ENCODE measurements around the gene NAT14. TPM values are rescaled to one million over a fixed set of nuclear protein-coding genes. Genes with fewer than 3 reads are reported as not detected.

NAT14 gene
- total RNA-seq, 1 donor: 1.9 TPM

DNA sequence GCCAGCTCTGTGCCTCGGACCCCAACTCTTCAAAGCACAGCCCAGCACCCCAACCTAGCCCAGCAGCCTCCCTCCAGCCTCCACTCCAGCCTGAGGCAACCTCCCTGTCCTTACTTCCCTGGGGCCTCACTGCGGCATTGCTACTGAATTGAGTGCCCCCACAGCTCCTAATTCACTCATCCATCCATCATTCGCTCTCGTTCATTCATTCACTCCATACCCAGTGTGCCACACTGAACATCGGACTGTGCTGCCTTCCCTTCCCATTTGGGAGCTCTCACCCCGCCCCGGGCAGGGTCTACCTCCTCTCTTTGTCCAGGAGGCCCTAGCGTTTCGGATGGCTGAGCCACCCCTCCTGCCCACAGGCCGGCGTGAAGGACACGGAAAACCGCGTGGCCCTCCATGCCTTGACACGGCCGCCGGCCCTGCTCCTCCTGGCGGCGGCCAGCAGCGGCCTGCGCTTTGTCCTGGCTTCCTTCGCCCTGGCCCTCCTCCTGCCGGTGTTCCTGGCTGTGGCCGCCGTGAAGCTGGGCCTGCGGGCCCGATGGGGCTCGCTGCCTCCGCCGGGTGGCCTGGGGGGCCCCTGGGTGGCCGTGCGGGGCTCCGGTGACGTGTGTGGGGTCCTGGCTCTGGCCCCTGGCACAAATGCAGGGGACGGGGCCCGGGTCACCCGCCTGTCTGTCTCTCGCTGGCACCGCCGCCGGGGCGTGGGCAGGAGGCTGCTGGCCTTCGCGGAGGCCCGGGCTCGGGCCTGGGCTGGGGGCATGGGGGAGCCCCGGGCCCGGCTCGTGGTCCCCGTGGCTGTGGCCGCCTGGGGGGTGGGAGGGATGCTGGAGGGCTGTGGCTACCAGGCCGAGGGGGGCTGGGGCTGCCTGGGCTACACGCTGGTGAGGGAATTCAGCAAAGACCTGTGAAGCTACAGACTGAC, 1.3 kb downstream of the NAT14 start:
- Histone ChIP-seq H3K27me3 (ENCODE audit: insufficient read depth, low read length) (no peaks in the 10 kb centered on the region), H3K4me1 (ENCODE audit: insufficient read depth, low read length) (peaks cover 12% of the 10 kb centered on the region), H3K4me3 (ENCODE audit: low read length) (no peak overlapping the region), H3K9me3 (ENCODE audit: low read depth, low read length) (no peaks in the 10 kb centered on the region)

DNA sequence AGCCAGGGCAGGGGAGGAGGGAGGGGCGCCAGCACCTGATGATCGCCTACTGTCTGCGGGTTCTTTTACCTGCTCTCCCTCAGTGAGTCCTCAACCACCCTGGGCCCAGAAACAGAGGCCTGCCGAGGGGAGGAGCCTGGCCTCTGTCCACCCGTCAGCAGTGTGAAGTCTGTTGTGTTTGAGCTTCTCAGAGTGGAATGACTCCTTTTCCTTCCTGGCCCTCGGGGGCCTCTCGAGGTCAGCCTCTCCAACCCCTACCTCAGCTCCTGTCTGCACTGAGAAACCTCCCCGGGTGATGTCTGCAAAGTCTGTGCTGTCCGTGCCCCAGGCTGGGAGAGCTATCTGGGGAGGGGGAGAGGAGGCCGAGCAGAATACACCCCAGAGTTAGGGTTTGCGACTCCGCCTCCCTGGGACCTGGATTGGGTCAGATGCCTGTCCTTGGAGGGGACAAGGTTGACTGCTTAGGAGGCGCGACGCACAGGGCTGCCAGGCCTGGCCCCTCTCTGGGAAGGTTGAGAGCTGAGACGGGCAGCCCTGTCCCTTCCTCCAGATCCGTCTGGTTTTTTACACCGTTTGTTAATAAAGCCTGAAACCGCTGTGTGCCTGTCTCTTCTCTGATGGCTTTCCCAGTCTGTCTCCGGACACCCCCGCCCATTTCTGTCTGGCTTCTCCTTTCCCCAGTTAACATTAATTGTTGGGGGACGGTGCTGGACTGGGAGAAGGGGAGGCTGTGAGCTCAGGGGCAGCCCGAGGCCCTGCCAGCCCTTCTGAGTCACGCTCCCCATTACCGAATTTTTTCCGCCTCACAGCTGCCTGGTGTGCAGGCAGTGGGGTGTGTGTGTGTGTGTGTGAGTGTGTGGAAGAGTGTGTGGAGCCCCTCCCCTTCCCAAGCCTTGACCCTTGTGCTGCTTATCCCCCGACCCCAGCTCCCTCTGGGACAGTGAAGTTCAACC, 2.3 kb downstream of the NAT14 start:
- Histone ChIP-seq H3K27me3 (ENCODE audit: insufficient read depth, low read length) (no peaks in the 10 kb centered on the region), H3K9me3 (ENCODE audit: low read depth, low read length) (no peaks in the 10 kb centered on the region), H3K4me3 (ENCODE audit: low read length) (no peak overlapping the region), H3K4me1 (ENCODE audit: insufficient read depth, low read length) (peaks cover 12% of the 10 kb centered on the region)

DNA sequence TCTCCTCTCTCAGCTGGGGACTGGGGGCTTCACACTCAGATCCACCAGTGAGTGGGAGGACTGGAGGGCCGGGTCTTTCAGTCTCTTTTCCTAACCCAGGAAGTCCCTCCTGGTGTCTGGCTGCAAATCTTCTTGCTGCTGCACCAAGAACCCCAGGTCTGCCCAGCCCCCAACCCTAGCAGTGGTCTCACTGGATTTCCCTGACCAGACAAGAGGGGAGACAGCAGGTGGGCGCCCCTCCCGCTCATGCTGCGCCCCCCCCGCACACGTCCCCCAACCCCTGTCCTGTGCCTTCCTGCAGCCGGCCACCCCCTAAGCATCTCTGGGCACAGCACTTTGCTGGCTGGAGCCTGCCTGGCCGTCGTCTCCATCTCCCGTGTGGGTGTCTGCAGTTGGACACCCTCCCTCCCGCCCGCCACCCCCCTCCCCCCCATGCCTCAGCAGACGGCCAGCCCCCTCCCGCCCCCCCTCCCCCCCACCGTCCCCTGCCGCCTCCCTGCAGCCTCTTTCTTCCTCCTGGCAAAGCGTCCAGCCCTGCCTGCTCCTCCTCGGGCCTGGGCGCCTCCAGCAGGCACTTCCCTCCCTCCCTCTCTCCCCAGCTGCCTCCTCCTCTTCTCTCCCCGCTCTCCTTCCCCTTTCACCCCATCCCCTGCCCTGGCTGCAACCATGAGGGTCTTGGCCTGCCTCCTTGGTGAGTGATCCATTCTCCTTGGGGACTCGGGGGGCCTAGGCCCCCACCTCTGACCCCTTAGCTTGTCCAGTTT, 3.1 kb downstream of the NAT14 start, which contains the start of gene SSC5D:
Gene SSC5D (plus strand): TSS at position 513 of the 764 bp plus-strand sequence. CDS start 154 bp downstream, at position 667.
- Histone ChIP-seq H3K27me3 (ENCODE audit: insufficient read depth, low read length) (no peaks in the 10 kb centered on the region), H3K4me3 (ENCODE audit: low read length) (no peak within 1 kb of the TSS), H3K4me1 (ENCODE audit: insufficient read depth, low read length) (peaks cover 12% of the 10 kb centered on the region), H3K9me3 (ENCODE audit: low read depth, low read length) (no peaks in the 10 kb centered on the region)

DNA sequence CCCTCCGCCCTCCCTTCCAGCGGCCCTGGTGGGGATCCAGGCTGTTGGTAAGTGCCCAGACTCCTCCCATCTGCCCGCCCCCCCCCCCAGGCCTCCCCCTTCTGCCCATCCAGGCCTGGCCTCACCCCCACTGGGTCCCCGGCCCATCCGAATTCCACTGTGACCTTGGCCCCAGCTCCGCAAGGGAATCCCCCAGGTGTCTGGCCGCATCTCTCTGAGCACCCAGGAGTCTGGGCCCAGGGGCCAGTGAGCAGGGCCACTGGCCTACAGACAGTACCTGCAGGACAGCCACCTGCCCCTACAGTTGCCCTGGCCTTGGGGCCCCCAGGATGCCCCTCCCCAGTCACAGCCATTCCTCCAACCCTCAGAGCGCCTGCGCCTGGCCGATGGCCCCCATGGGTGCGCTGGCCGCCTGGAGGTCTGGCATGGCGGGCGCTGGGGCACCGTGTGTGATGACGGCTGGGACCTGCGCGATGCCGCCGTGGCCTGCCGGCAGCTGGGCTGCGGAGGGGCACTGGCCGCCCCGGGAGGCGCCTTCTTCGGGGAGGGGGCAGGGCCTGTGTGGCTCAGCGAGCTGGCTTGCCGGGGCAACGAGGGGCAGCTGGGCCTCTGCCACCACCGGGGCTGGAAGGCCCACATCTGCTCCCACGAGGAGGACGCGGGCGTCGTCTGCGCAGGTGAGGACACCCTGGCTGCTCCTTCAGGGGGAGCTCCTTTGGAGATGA, 4.2 kb downstream of the NAT14 start:
- Histone ChIP-seq H3K4me1 (ENCODE audit: insufficient read depth, low read length) (peaks cover 10% of the 10 kb centered on the region), H3K4me3 (ENCODE audit: low read length) (no peak overlapping the region), H3K9me3 (ENCODE audit: low read depth, low read length) (no peaks in the 10 kb centered on the region), H3K27me3 (ENCODE audit: insufficient read depth, low read length) (no peaks in the 10 kb centered on the region)

DNA sequence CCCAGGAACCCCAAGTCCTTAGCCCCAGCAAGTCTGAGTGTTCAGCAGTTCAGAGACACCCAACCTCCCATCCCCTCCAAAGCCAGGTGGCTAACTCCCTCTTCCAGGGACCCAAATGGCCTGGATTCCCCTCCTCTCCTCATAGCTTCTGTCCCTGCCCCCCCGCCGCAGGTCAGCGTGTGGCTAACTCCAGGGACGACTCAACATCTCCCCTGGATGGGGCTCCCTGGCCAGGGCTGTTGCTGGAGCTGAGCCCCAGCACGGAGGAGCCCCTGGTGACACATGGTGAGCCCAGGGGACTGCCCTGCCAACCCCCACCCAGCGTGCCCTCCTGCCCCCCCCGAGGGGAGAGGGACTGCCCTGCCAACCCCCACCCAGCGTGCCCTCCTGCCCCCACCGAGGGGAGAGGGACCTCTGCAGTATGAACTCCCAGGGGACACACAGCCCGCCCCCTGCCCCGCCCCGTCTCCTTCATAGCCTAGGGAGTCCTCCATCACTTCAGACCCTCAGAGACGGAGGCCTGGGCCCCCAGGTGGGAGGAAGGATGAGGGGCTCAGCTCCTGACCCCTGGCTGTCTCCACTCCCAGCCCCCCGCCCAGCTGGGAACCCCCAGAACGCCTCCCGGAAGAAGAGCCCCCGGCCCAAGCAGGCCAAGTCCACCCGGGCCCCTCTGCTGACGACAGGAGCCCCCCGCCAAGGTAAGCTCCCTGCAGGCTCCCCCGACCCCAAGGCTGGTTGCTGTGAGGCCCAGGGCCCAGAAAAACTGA, 4.9 kb downstream of the NAT14 start:
- no peak overlapping the region for H3K4me3 ChIP-seq (ENCODE audit: low read length)
- no peaks in the 10 kb centered on the region for H3K9me3 ChIP-seq (ENCODE audit: low read depth, low read length)
- no peaks in the 10 kb centered on the region for H3K27me3 ChIP-seq (ENCODE audit: insufficient read depth, low read length)
- peaks cover 2% of the 10 kb centered on the region for H3K4me1 ChIP-seq (ENCODE audit: insufficient read depth, low read length)

DNA sequence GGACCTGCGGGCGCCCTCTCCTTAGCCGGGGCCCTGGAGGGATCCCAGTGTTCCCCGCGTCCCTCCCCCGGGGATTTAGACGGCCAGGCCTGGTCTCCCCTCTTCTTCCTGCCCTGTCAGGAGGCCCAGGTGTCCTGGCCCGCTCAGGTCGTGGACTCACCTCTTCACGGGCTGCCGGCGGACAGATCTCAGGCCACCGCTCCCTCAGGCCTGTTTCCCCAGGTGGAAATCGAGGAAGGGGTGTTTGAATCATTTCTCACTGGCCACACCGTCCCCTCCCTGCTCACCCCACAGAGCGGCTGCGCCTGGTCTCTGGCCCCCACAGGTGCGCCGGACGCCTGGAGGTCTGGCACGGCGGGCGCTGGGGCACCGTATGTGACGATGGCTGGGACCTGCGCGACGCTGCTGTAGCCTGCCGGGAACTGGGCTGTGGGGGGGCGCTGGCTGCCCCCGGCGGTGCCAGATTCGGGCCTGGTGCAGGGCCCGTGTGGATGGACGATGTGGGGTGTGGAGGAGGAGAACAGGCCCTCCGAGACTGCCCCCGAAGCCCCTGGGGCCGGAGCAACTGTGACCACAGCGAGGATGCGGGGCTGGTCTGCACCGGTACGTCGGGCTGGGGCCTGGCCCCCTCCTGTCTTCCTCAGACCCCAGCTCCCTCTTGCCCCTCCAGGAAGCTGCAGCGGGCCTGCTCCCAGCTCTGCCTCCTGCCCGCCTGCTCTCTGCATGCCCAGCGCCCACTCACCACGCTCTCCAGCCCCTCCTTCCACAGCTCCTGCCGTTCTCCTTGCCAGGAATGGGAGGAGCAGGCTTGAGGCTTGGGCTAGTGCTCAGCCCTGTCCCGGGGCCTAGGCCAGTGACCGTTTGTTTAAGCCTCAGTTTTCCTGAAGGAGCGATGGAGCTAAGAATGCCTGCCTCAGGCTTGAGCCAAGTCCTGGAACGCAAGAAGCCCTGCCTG, 5.8 kb downstream of the NAT14 start:
- Histone ChIP-seq H3K4me3 (ENCODE audit: low read length) (no peak overlapping the region), H3K4me1 (ENCODE audit: insufficient read depth, low read length) (no peaks in the 10 kb centered on the region), H3K27me3 (ENCODE audit: insufficient read depth, low read length) (no peaks in the 10 kb centered on the region), H3K9me3 (ENCODE audit: low read depth, low read length) (no peaks in the 10 kb centered on the region)

DNA sequence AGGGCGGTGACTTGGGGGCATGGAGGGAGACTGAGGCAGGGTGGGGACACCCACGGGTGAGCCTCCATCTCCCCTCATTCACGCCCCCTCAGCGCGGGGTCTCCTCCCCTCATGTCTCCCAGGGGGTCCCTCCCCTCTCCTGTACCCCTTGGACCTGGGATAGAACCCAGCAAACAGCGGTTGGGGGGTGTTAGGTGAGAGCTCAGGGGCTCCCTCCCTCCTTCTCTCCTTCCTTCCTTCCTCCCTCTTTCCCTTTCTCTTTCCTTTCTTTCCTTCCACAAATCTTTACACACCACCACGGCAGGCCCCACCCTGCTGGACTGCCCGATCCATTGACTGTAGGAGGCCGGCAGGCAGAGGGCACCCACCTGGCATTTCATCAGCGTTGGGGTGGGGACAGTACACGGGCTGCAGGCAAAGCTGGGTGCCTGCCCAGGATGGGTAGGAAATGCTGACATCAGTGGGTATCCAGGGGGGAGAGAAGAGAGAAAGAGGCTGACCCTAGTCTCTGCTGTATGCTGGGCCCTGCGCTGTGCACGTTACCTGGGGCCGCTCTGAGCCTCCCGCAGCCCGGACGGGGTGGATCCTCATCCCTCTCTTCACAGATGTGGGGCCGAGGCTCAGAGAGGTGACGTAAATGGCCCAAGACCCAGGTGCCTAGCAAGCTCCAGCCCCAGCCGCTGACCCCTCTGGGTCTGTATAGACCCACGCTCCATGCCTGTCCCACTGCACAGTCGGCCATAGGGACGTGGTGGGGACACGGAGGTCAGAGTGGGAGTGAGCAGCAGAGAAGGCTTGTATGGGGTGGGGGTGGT, 6.8 kb downstream of the NAT14 start:
- Histone ChIP-seq H3K9me3 (ENCODE audit: low read depth, low read length) (no peaks in the 10 kb centered on the region), H3K4me1 (ENCODE audit: insufficient read depth, low read length) (no peaks in the 10 kb centered on the region), H3K27me3 (ENCODE audit: insufficient read depth, low read length) (no peaks in the 10 kb centered on the region), H3K4me3 (ENCODE audit: low read length) (no peak overlapping the region)

DNA sequence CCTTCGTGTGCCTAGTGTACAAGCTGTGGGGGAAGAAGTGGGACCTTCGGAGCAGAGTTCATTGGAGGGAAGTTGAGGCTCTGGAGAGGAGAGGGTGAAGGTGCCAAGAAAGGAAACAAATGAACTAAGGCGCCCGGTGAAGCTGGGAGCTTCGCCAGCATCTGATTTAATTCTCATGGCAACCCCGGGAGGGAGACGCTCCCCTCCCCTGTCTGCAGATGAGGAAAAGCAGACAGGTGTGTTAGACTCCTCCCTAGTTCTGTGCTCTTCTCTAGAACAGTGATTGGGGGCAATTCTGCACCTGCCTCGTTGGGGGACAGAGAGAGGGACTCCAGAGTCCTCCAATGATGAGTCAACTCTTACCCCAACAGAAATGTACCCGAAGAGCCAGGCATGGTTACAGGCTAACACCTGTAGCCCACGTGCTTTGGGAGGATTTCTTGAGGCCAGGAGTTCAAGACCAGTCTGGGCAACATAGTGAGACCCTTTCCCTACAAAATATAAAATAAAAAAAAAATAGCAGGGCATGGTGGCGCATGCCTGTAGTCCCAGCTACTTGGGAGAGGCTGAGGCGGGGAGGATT, 7.5 kb downstream of the NAT14 start:
- no peaks in the 10 kb centered on the region for H3K4me1 ChIP-seq (ENCODE audit: insufficient read depth, low read length)
- no peak overlapping the region for H3K4me3 ChIP-seq (ENCODE audit: low read length)
- no peaks in the 10 kb centered on the region for H3K9me3 ChIP-seq (ENCODE audit: low read depth, low read length)
- H3K27me3 ChIP-seq (ENCODE audit: insufficient read depth, low read length): no peaks in the 10 kb centered on the region

DNA sequence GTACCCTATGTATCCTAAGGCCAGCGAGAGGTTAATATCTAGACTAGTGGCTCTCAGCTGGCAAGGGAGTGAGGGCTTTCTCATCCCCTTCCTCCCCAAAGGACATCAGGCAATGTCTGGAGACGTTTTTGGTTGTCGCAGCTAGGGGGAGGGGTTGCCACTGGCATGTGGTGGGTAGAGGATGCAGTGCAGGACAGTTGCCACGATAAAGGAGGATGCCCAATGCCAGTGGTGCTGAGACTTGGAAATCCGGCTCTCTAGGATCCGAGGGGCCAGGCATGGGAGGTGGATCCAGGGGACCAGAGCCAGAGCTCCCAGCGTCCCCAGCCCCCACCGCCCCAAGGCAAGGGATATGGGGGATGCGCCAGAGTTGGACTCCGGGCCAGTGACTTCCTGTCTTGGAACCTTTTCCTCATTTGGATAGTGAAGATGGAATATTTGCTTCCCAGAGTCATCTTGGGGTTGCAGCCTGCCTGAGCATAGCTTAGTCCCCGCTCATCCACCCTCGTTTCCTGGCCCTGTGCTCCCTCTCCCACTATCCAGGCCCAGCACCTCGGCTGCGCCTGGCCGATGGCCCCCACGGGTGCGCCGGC, 8.2 kb downstream of the NAT14 start:
- Histone ChIP-seq H3K4me3 (ENCODE audit: low read length) (no peak overlapping the region), H3K27me3 (ENCODE audit: insufficient read depth, low read length) (no peaks in the 10 kb centered on the region), H3K4me1 (ENCODE audit: insufficient read depth, low read length) (no peaks in the 10 kb centered on the region), H3K9me3 (ENCODE audit: low read depth, low read length) (no peaks in the 10 kb centered on the region)

DNA sequence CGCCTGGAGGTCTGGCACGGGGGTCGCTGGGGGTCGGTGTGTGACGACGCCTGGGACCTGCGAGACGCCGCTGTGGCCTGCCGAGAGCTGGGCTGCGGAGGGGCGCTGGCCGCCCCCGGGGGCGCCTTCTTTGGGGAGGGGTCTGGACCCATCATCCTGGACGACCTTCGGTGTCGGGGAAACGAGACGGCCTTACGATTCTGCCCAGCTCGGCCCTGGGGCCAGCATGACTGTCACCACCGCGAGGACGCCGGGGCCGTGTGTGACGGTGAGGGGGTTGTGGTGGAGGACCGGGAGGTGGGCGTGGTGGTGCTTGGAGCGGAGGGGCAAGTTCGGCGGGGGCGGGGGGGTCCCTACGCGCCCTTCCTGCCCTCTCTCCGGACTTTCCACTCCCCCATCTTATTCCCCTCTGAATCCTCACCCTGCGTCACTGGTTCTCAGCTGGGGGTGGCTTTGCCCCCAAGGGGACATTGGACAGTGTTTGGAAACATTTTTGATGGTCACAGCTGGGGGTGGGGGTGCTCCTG, 8.7 kb downstream of the NAT14 start:
- H3K4me1 ChIP-seq (ENCODE audit: insufficient read depth, low read length): no peaks in the 10 kb centered on the region
- H3K27me3 ChIP-seq (ENCODE audit: insufficient read depth, low read length): no peaks in the 10 kb centered on the region
- no peaks in the 10 kb centered on the region for H3K9me3 ChIP-seq (ENCODE audit: low read depth, low read length)
- H3K4me3 ChIP-seq (ENCODE audit: low read length): no peak overlapping the region

DNA sequence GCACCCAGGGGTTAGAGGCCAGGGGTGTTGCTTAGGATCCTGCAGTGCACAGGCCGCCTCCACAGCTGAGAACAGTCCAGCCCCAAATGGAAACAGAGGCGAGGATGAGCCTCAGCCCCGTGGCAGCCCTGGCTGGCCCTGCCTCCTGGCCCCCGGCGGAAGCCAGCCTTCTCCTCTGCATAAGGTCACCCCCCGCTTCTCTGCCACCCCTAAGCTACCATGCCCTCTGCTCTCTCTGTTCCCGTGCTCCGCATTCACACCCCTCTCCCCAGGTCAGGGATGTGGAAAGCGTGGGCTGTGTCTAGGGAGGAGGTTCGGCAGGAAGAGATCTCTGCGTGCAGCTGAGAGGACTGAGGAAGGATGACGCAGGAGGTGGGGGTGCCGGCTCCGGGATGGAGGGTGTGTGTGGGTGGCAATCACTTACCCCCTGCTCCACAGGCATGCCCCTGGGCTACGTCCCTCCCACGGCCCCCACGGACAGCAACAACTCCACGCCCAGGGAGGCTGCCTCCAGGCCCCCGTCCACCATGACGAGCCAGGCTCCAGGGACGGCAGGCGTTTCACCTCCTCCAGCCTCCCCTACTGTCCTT, 9.3 kb downstream of the NAT14 start:
- no peaks in the 10 kb centered on the region for H3K9me3 ChIP-seq (ENCODE audit: low read depth, low read length)
- no peak overlapping the region for H3K4me3 ChIP-seq (ENCODE audit: low read length)
- no peaks in the 10 kb centered on the region for H3K27me3 ChIP-seq (ENCODE audit: insufficient read depth, low read length)
- no peaks in the 10 kb centered on the region for H3K4me1 ChIP-seq (ENCODE audit: insufficient read depth, low read length)

Data from mononuclear cell (primary cell).